Measurements from ENCODE around the gene APOA1. TPM values are rescaled to one million over a fixed set of nuclear protein-coding genes. Genes with fewer than 3 reads are reported as not detected.

Gene APOA1
- total and polyA plus RNA-seq, 2 of the 4 experiments (the other 2 are of a cell fraction), result 0.18 to 0.89 TPM

DNA sequence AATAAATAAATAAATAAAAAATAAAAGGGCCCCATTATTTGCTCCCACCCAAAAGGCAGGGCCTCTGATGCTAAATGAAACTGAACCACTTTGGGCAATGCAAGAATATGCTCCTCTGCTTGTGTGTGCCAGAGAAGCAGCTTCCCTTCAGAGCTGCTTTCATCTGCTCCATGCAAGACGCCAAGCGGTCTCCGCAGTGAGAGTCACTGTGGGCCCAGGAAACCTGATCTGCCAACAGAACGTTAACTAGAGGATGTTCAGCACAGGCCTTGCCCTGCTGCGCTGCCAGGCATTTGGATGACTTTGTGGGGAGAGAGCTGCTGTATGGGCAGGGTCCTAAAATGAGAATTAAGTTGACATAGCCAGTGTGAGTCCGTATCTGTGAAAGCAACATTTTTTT lies 43.7 kb upstream of the APOA1 start:
- no peak for ATAC-seq (ENCODE audit: low read depth)
- CTCF ChIA-PET, result interaction anchor here (1.4 to 2.9 kb wide), 3 partner anchors 90 to 227 kb away, joined by 3 to 22 read pairs (median 8); partner anchors contain the start of genes APOA5 and SIK3
- intact Hi-C loops (cut with micrococcal nuclease), result no loop called here

More for the DNA sequence above, 43.7 kb upstream of the APOA1 start:
- Histone ChIP-seq H2BK5ac (ENCODE audit: low read depth, low read length, poor library complexity, severe bottlenecking) (no peak overlapping the region), H4K5ac (ENCODE audit: low read depth, low read length) (no peak overlapping the region), H2AK9ac (replicated peaks; ENCODE audit: low read depth, low read length, poor library complexity) (no peak overlapping the region), H3K23ac (ENCODE audit: low read depth, low read length) (no peak overlapping the region), H4K91ac (ENCODE audit: insufficient read depth, low read depth, low read length) (no peak overlapping the region), H2AK5ac (ENCODE audit: low read depth, low read length) (peak overlapping the region; percentile 84), H3K4me1 (ENCODE audit: control insufficient read depth, insufficient read depth, low read length) (peaks cover 9% of the 10 kb centered on the region), H2AFZ (replicated peaks; ENCODE audit: low read length, poor library complexity) (no peak overlapping the region), H3K27ac (ENCODE audit: insufficient read depth, low read length) (no peak overlapping the region), H3K9me1 (ENCODE audit: insufficient read depth, low read length) (peaks cover 2% of the 10 kb centered on the region), H3K36me3 (ENCODE audit: control insufficient read depth, insufficient read depth, low read length) (peaks cover 5% of the 10 kb centered on the region; the same call in 1 of the 2 replicates), H3K4me3 (ENCODE audit: insufficient read depth, low read depth, low read length) (no peak overlapping the region), H3K4ac (ENCODE audit: low read depth, low read length) (peak overlapping the region; percentile 49), H2BK20ac (ENCODE audit: low read depth, low read length) (no peak overlapping the region), H2BK120ac (ENCODE audit: low read depth, low read length) (no peak overlapping the region), H4K8ac (ENCODE audit: low read depth in 2 of 2, low read length in 2 of 2) (no peak overlapping the region), H3K56ac (ENCODE audit: extremely low read depth, insufficient read depth, low read length) (no peak overlapping the region), H2BK15ac (ENCODE audit: low read depth, low read length) (no peak overlapping the region; the same call in 2 of the 3 replicates), H3K9me3 (ENCODE audit: control insufficient read depth, insufficient read depth, low read length) (no peaks in the 10 kb centered on the region), H3K18ac (ENCODE audit: low read depth, low read length) (peak overlapping the region; percentile 59; the same call in 1 of the 2 replicates), H3K27me3 (ENCODE audit: control insufficient read depth, insufficient read depth, low read length) (no peaks in the 10 kb centered on the region), H3K79me1 (ENCODE audit: low read depth in 1 of 2, low read length in 2 of 2) (peaks cover 0 to 4% of the 10 kb centered on the region in 2 experiments; a peak in 3 of 4 replicates), H4K20me1 (ENCODE audit: insufficient read depth, low read length) (peaks cover 3% of the 10 kb centered on the region; the same call in 1 of the 2 replicates), H3K4me2 (ENCODE audit: low read depth, low read length) (no peak overlapping the region), H3K14ac (replicated peaks; ENCODE audit: low read depth, low read length) (no peak overlapping the region), H3K9ac (ENCODE audit: low read depth, low read length) (no peak overlapping the region)
- dilution Hi-C loops (cut with HindIII; ENCODE audit: low sequenced_read_pairs, unreplicated experiment), result no loop called here
- POLR2A ChIA-PET (ENCODE audit: unreplicated experiment), result interaction anchor here (0.6 kb wide), 1 partner anchor 194 kb away, joined by 5 read pairs; no protein-coding TSS in a partner anchor
- TF ChIP-seq MXI1 (IDR thresholded peaks at IDR 0.05; ENCODE audit: borderline replicate concordance, low read depth, low read length) (no peak), FOS (IDR thresholded peaks at IDR 0.05; ENCODE audit: low read depth, low read length) (no peak), POLR2A (IDR thresholded peaks at IDR 0.05; ENCODE audit: low read depth, low read length) (no peak), CEBPB (IDR thresholded peaks at IDR 0.05; ENCODE audit: low read depth, low read length) (no peak), RCOR1 (IDR thresholded peaks at IDR 0.05; ENCODE audit: insufficient replicate concordance, low read length) (no peak), CHD1 (IDR thresholded peaks at IDR 0.05; ENCODE audit: low read depth, low read length) (no peak), MAFK (IDR thresholded peaks at IDR 0.05; ENCODE audit: low read depth, low read length) (no peak), NFE2L2 (IDR thresholded peaks at IDR 0.05; ENCODE audit: low read depth, low read length) (no peak), MAZ (IDR thresholded peaks at IDR 0.05; ENCODE audit: borderline replicate concordance, low read depth, low read length) (no peak), RFX5 (IDR thresholded peaks at IDR 0.05; ENCODE audit: low read depth, low read length) (no peak), SMC3 (IDR thresholded peaks at IDR 0.05; ENCODE audit: low read depth, low read length) (no peak), BHLHE40 (IDR thresholded peaks at IDR 0.05; ENCODE audit: low read depth, low read length) (no peak), RAD21 (IDR thresholded peaks at IDR 0.05; ENCODE audit: low read length) (no peak)
- TF ChIP-seq, protein P1, sequence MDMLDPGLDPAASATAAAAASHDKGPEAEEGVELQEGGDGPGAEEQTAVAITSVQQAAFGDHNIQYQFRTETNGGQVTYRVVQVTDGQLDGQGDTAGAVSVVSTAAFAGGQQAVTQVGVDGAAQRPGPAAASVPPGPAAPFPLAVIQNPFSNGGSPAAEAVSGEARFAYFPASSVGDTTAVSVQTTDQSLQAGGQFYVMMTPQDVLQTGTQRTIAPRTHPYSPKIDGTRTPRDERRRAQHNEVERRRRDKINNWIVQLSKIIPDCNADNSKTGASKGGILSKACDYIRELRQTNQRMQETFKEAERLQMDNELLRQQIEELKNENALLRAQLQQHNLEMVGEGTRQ (IDR thresholded peaks at IDR 0.05; ENCODE audit: low read depth, low read length), result no peak
- TF ChIP-seq, protein P2, sequence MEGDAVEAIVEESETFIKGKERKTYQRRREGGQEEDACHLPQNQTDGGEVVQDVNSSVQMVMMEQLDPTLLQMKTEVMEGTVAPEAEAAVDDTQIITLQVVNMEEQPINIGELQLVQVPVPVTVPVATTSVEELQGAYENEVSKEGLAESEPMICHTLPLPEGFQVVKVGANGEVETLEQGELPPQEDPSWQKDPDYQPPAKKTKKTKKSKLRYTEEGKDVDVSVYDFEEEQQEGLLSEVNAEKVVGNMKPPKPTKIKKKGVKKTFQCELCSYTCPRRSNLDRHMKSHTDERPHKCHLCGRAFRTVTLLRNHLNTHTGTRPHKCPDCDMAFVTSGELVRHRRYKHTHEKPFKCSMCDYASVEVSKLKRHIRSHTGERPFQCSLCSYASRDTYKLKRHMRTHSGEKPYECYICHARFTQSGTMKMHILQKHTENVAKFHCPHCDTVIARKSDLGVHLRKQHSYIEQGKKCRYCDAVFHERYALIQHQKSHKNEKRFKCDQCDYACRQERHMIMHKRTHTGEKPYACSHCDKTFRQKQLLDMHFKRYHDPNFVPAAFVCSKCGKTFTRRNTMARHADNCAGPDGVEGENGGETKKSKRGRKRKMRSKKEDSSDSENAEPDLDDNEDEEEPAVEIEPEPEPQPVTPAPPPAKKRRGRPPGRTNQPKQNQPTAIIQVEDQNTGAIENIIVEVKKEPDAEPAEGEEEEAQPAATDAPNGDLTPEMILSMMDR (conservative IDR thresholded peaks at IDR 0.05; ENCODE audit: low read depth, low read length), result no peak
- no peak for DNase-seq
- in situ Hi-C loops (cut with MboI; ENCODE audit: low sequenced_read_pairs), result no loop called here
- BruUV-seq (replicated peaks), result no TSS peak
- 79% methylated on average over 4 of the region's 6 CpGs; no CpG with 5 or more reads in 1 of the 2 experiments for WGBS, 2 experiments (ENCODE audit: extremely low coverage in 2 of 2, insufficient read length in 1 of 2)

Data from IMR-90 (cell line).